ENCODE data around the gene NEK6. TPM values are rescaled to one million over a fixed set of nuclear protein-coding genes. Genes with fewer than 3 reads are reported as not detected.
A peak's percentile ranks its signal among the peaks of the same experiment; 100 is the strongest.

Gene NEK6
- total RNA-seq, 1 donor from 2014 or later, result 24.4 TPM

GRCh38 chr9:124366476-124367220 lies 108.9 kb downstream of the NEK6 start:
- TF ChIP-seq, protein P1, sequence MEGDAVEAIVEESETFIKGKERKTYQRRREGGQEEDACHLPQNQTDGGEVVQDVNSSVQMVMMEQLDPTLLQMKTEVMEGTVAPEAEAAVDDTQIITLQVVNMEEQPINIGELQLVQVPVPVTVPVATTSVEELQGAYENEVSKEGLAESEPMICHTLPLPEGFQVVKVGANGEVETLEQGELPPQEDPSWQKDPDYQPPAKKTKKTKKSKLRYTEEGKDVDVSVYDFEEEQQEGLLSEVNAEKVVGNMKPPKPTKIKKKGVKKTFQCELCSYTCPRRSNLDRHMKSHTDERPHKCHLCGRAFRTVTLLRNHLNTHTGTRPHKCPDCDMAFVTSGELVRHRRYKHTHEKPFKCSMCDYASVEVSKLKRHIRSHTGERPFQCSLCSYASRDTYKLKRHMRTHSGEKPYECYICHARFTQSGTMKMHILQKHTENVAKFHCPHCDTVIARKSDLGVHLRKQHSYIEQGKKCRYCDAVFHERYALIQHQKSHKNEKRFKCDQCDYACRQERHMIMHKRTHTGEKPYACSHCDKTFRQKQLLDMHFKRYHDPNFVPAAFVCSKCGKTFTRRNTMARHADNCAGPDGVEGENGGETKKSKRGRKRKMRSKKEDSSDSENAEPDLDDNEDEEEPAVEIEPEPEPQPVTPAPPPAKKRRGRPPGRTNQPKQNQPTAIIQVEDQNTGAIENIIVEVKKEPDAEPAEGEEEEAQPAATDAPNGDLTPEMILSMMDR (IDR thresholded peaks at IDR 0.05; ENCODE audit: unreplicated experiment), result no peak
- DNase-seq (ENCODE audit: low spot score, unreplicated experiment), result no peak
- Mint-ChIP-seq H3K4me3 (ENCODE audit: low read depth) (no peak overlapping the region), H3K9me3 (ENCODE audit: low read depth) (no peaks in the 10 kb centered on the region), H3K4me1 (ENCODE audit: low read depth) (peaks cover 15% of the 10 kb centered on the region), H3K27me3 (no peaks in the 10 kb centered on the region), H3K27ac (no peak overlapping the region), H3K36me3 (ENCODE audit: insufficient read depth) (peaks cover 1% of the 10 kb centered on the region)

DNA sequence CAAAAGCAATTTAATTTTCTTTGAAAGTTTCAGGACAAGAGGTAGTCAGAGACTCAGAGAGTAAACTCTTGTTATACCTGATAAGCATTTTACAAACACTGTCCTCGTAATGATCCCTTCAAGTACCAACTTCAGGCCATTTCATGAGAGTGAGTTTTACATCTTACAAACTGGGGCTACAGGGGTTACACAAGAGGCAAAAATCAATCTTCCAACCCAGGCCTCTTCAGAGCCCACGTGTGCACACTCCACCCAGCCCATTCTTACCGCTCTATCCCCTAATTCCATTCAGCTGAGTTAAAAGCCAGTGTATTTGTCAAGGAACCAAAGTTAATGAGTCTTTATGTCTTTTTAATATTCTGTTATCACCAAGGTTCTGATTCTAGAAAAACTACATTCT lies 110.9 kb downstream of the NEK6 start:
- Mint-ChIP-seq H3K27me3 (no peaks in the 10 kb centered on the region), H3K27ac (no peak overlapping the region), H3K4me1 (ENCODE audit: low read depth) (peaks cover 15% of the 10 kb centered on the region), H3K36me3 (ENCODE audit: insufficient read depth) (peaks cover 4% of the 10 kb centered on the region), H3K9me3 (ENCODE audit: low read depth) (peaks cover under 1% of the 10 kb centered on the region), H3K4me3 (ENCODE audit: low read depth) (no peak overlapping the region)
- DNase-seq (ENCODE audit: low spot score, unreplicated experiment), result no peak
- TF ChIP-seq, protein P1 (IDR thresholded peaks at IDR 0.05; ENCODE audit: unreplicated experiment), result no peak

DNA sequence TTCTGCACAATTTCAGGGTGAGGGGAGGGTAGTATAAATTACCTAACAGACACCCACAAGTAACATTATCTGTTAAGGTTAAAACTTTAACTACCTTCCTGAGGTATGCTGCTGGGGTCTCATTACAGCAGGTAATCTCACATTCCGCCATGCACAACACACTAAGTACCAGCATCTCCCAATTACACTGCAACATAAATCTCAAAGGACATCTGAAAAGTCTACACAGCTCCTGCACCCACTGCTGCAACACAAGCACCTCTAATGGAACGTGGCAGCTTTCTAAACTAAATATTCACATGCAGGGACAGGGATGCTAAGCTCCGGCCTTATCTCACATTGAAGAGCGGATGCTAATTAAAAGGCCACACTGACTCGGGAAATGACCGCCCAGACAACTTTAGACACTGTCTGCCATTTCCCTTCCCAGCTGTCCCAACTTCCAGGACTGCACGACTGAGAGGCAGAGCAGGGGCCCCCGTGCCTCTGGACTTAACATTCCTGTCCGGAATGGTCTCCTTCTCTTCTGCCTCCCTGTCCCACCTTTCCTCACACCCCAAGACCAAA lies 111.6 kb downstream of the NEK6 start:
- Mint-ChIP-seq H3K4me3 (ENCODE audit: low read depth) (no peak overlapping the region), H3K9me3 (ENCODE audit: low read depth) (peaks cover 4% of the 10 kb centered on the region), H3K4me1 (ENCODE audit: low read depth) (peaks cover 15% of the 10 kb centered on the region), H3K27ac (peak overlapping the region; percentile 5), H3K27me3 (no peaks in the 10 kb centered on the region), H3K36me3 (ENCODE audit: insufficient read depth) (peaks cover 8% of the 10 kb centered on the region)
- TF ChIP-seq, protein P1 (IDR thresholded peaks at IDR 0.05; ENCODE audit: unreplicated experiment), result no peak
- no peak for DNase-seq (ENCODE audit: low spot score, unreplicated experiment)

GRCh38 chr9:124370896-124371582 lies 113.3 kb downstream of the NEK6 start:
- Mint-ChIP-seq H3K27me3 (no peaks in the 10 kb centered on the region), H3K4me1 (ENCODE audit: low read depth) (peaks cover 15% of the 10 kb centered on the region), H3K4me3 (ENCODE audit: low read depth) (no peak overlapping the region), H3K27ac (no peak overlapping the region), H3K36me3 (ENCODE audit: insufficient read depth) (peaks cover 12% of the 10 kb centered on the region), H3K9me3 (ENCODE audit: low read depth) (peaks cover 4% of the 10 kb centered on the region)
- no peak for DNase-seq (ENCODE audit: low spot score, unreplicated experiment)
- TF ChIP-seq, protein P1 (IDR thresholded peaks at IDR 0.05; ENCODE audit: unreplicated experiment), result no peak

GRCh38 chr9:124372038-124372437 lies 114.3 kb downstream of the NEK6 start:
- DNase-seq (ENCODE audit: low spot score, unreplicated experiment), result no peak
- H3K27ac Mint-ChIP-seq, result no peak overlapping the region
- TF ChIP-seq, protein P1 (IDR thresholded peaks at IDR 0.05; ENCODE audit: unreplicated experiment), result no peak
- H3K27me3 Mint-ChIP-seq, result no peaks in the 10 kb centered on the region
- peaks cover 4% of the 10 kb centered on the region for H3K9me3 Mint-ChIP-seq (ENCODE audit: low read depth)
- peaks cover 12% of the 10 kb centered on the region for H3K36me3 Mint-ChIP-seq (ENCODE audit: insufficient read depth)
- no peak overlapping the region for H3K4me3 Mint-ChIP-seq (ENCODE audit: low read depth)
- peaks cover 15% of the 10 kb centered on the region for H3K4me1 Mint-ChIP-seq (ENCODE audit: low read depth)

Data from progenitor cell of endocrine pancreas (in vitro differentiated cells).